GM18517 (cell line): ENCODE results near the gene SLC43A1.

Source experiments
- ATAC-seq: cut with Tn5 transposase; IDR thresholded peaks from one replicate; pipeline ENCODE4 v1.9.1; 2021; ENCODE audit warnings: mild to moderate bottlenecking, moderate library complexity; ENCODE audit not compliant: unreplicated experiment

SLC43A1 gene

DNA sequence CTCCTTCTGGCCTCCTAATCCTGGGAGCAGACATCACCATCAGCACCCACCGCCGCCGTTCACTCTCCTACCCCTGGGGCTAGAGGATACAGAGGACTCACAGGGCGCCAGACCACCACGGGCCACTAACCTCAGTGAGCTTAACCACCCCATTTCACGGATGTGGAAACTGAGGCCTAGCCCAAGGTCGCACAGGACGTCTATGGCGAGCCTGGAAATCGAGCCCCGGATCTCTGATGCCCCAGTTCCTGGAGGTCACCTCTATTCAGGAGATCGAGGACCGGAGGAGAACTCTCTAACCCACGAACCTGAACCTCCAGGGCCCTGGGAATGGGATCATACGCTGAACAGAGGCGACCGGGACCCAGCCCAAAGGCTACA, 14.7 kb upstream of the SLC43A1 start:
- ATAC-seq: no peak

DNA sequence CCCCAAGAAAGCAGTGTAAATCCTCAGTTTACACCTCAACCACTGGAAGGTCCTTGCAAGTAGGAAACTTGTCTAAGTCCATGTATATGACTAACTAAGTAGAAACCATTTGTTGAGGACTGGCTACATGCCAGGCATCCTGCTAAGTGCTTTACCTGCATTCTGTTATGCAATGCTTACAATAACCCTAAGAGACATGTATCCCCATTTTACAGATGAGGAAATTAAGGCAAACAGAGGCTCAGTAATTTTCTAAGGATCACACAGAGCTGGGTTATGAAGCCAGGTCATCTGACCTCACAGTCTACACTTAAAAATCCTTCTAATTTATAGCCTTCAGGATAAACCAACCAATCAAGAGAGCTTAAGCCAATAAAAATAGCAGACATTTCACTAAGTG, 13.5 kb upstream of the SLC43A1 start:
- ATAC-seq: no peak

DNA sequence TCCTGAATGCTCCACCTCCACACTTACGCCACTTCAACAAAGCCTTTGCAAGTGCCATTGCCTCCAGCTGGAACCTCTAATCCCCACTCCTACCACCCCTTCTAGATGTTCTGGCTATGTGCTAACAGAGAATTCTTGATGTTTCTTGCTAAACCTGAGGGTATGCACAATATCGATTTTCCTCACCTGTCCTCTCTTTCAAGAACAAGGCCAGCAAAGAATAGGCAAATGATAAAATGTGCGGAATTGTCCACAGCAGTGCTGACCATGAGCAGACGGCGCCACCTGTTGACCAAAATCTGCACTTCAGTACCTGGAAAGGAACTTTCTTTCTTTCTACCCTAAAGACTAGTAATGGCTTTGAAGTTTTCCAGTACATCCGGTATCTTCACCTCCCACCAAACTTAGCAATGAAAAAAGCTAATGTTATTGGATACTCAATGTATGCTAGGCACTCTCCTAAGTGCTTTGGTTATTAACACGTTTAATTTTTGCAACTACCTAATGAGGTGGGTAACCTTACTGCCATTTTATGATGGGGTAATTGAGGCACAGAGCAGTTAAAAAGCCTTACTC, 11.6 kb upstream of the SLC43A1 start:
- ATAC-seq: no peak

DNA sequence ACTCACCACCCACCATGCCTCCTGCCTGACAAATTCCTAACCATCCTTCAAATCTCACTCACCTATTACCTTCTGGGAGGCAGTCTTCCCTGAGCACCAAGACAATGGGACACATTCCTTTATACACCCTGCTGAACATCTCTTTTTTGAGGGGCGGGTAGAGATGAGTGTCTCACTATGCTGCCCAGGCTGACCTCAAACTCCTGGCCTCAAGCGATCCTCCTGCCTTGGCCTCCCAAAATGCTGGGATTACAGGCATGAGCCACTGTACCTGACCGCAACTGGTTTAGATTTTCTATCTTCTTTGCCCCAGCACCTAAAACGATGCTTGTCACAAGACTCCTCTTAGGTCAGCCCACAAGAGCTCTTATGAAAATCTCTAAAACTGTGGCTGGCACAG, 7.9 kb upstream of the SLC43A1 start:
- ATAC-seq: no peak

DNA sequence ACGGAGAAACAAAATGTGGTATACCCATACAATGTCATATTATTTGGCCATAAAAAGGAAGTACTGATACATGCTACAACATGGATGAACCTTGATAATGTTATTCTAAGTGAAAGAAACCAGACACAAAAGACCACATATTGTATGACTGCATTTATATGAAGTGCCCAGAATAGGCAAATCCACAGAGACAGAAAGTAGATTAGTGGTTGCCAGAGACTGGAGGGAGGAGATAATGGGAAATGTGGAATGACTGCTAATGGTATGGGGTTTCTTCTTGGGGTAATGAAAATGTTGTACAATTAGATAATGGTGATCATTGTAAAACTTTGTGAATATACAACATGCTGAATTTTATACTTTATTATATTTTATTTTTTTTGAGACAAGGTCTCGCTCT, 5.6 kb upstream of the SLC43A1 start:
- no peak for ATAC-seq

DNA sequence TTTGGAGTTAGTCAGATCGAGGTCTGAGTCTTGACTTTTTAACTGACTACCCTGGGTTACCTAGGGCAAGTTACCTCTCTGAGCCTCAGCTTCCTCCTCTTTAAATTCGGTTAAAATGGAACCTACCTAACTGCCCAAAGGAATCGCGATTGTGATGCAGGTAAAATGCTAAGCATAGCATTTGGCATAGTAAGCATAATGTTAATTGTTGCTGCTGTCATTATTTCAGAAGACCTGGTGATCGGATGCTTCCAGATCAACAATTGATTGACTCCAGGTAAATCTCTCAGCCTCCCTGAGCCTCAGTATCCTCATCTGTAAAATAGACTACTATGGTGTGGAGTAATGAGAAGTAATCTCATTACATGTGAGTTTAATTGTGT, 550 bp upstream of the SLC43A1 start:
- no peak for ATAC-seq

DNA sequence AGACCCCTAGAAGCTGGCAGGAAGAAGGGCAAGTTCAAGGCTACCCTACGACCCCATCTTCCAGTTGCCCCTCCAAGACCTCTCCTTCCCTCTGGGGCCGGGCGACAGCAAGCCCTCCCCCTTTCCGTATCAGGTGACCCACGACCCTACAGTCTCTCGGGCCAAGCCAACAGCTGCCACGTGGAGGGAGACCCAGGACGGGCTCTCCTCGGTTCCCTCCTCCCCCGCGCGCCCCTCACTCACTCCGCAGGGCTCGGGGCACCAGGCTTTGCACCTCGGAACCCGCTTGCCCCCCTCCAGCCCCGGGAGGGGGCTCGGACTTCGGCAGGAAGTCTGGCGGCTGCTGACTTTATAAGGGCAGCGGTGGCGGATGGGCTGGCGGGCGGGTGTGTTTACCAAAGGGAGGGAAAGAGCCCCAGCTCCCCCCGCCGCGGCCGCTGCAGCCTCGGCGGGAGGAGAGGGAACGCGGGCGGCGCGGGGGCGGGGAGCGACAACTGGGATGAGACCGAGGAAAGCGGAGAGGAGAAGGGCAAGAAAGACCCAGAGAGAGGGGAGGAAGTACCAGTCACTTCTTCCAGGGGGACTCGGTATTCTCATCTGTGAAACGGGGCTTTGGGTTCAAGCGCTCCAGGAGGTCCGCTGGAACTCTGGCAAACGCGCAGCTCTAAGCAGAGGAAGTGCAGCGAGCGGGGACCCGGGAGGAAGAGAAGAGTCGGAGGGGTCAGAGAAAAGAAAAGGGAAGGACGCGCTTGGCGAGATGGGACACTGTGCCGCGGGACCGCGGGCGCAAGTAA, 767 bp downstream of the SLC43A1 start:
- peak; percentile 22 for ATAC-seq

GRCh38 chr11:57513911-57514537, 1.5 kb downstream of the SLC43A1 start:
- ATAC-seq: peak; percentile 33

GRCh38 chr11:57513452-57513795, 2.1 kb downstream of the SLC43A1 start:
- no peak for ATAC-seq

GRCh38 chr11:57512646-57513451, 2.7 kb downstream of the SLC43A1 start:
- ATAC-seq: no peak

- no peak for ATAC-seq
Observed at GRCh38 chr11:57511741-57512430, 3.6 kb downstream of the SLC43A1 start.

DNA sequence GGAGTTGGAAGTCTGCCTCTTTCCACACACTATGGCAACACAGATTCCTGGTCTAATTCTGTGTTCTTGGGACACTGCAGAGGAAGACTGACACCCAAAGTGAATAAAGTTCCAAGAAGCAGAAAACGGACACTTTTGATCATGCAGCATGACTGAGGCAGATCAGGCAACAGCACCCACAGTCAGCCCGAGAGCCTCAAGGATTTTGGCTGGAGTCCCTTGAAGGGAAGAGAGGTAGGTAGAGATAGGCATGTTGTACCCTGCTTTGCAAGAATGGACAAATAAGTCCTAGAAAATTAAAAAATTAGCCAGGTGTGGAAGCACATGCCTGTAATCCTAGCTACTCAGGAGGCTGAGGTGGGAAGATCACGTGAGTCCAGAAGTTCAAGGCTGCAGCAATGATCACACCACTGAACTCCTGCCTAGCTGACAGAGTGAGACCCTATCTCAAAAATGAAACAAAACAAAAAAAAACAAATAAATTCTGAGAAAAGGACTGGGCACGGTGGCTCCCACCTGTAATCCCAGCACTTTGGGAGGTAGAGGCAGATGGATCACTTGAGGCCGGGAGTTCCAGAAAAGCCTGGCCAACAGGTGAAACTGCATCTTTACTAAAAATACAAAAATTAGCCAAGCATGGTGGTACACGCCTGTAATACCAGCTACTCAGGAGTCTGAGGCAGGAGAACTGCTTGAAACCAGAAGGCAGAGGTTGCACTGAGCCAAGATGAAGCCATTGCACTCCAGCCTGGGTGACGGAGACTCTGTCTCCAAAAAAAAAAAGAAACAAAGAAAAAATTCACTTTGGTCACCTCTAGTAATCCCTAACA, 6.9 kb downstream of the SLC43A1 start:
- no peak for ATAC-seq

DNA sequence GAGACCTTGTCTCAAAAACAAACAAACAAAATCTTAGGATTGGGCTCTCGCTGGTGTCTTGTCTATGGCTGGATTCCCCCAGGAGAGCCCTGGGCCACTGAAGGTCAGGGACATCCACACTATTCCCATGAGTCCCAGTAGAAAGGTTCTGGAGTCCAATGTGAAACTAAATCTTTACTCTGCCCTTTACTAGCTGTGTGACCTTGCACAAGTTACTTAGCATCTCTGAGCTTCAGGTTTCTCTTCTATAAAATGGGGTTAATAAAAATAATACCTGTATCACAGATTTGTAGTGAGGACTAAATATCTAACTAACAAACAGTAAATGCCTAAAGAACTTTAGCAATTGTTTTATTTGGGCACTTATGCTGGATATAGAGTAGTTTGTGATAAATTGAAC, 9.0 kb downstream of the SLC43A1 start:
- ATAC-seq: no peak

- ATAC-seq: no peak
Observed at GRCh38 chr11:57504511-57504910, 11.0 kb downstream of the SLC43A1 start.

DNA sequence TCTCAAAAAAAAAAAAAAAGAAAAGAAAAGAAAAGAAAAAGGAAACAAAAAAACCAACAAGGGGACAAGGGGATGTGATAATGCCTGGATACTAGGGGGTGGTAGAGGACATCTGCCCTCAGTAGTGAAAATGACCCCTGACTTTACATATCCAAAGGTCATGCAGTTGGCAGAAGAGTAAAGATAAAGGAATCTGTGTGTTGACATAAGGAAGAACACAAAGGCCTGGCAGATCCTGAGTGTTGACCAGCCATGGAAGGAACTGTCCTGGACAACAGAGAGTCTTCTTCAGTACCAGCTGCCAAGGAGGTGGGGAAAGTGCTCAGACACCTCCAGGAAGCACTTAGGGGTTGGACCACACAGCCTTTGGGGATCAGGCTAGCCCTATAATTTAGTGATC, 12.6 kb downstream of the SLC43A1 start:
- no peak for ATAC-seq

DNA sequence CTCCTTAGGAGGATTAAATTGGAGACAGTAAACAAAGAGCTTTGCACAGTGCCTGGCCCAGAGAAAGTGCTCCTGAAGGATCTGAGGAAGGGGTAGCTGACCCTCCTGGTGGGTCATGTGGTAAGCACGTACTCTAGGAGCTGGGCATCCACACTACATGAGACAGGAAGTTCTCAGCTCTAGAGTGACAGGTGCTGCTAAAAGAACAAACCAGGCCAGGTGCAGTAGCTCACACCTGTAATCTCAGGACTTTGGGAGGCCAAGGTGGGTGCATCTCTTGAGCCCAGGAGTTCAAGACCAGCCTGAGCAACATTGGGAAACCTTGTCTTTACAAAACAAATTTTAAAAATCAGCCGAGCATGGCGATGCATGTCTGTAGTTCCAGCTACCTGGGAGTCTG, 13.1 kb downstream of the SLC43A1 start:
- ATAC-seq: no peak

DNA sequence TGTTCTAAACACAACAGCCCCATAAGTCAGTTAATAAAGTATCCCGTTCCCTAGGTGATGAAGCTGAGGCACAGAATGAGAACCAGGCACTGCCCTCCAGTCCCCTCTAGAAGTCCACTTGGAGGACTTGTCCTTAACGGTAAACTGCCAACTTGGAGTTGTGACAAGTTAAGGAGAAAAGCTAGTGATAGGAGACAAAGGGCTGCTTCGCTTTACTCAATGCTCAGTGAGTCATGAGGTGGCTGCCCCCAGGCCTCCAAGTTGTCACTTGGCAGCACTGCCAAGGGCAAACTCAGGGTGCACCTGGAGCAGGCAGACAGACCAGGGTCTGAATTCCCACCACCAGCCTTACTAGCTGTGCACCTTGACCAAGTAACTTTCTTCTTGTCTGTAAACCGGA, 13.5 kb downstream of the SLC43A1 start:
- ATAC-seq: no peak

GRCh38 chr11:57500926-57501325, 14.6 kb downstream of the SLC43A1 start:
- no peak for ATAC-seq

GRCh38 chr11:57500515-57500914, 15.0 kb downstream of the SLC43A1 start:
- no peak for ATAC-seq

- ATAC-seq: peak; percentile 8
Observed at GRCh38 chr11:57499983-57500461, 15.5 kb downstream of the SLC43A1 start.
